GM12875 (cell line): Measurements from ENCODE around the gene GPR152.

Source experiments
- H3K4me3 ChIP-seq: one replicate; pipeline ENCODE4 v1.5.1; 2011; ENCODE audit warnings: low read depth, low read length, control low read depth
- TF ChIP-seq, protein P1 (sequence below): IDR thresholded peaks from 2 replicates; pipeline ENCODE4 v1.5.1; 2011; ENCODE audit warnings: low read depth, mild to moderate bottlenecking, control low read depth, inconsistent platforms, low read length, moderate library complexity, borderline replicate concordance; ENCODE audit not compliant: insufficient read depth

Gene GPR152

DNA sequence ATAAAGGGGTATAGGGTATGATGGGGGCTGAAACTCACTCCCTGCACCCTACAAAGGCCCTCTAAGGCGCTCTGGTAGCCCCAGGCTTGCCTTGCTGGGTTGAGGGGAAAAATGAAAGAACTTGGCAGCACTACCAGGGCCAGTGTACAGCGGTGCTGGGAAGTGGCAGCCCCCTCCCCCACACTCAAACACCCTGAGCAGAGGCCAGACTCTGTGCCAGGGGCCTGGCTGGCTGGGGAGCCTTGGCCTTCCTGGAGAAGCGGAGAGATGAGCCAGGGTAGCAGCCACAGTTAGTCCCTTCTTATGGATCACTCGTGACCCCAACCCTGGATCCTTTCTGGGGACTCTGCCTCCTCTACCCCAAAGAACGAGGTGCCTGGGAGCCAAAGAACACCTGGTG, 13.8 kb upstream of the GPR152 start:
- H3K4me3 ChIP-seq: no peak overlapping the region
- TF ChIP-seq, protein P1, sequence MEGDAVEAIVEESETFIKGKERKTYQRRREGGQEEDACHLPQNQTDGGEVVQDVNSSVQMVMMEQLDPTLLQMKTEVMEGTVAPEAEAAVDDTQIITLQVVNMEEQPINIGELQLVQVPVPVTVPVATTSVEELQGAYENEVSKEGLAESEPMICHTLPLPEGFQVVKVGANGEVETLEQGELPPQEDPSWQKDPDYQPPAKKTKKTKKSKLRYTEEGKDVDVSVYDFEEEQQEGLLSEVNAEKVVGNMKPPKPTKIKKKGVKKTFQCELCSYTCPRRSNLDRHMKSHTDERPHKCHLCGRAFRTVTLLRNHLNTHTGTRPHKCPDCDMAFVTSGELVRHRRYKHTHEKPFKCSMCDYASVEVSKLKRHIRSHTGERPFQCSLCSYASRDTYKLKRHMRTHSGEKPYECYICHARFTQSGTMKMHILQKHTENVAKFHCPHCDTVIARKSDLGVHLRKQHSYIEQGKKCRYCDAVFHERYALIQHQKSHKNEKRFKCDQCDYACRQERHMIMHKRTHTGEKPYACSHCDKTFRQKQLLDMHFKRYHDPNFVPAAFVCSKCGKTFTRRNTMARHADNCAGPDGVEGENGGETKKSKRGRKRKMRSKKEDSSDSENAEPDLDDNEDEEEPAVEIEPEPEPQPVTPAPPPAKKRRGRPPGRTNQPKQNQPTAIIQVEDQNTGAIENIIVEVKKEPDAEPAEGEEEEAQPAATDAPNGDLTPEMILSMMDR: no peak

DNA sequence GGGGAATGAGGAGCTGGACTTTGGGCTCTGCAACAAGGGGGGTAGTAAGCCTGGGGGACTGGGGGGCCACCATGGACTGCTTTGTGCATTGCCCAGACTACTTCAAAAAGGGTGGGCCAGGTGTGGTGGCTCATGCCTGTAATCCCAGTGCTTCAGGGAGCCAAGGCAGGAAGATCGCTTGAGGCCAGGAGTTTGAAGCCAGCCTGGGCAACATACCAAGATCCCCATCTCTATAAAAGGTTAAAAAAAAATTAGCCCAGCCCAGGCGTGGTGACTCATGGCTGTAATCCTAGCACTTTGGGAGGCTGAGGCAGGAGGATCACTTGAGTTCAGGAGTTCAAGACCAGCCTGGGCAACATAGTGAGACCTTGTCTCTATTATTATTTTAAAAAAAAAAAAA, 13.0 kb upstream of the GPR152 start:
- peak overlapping the region; percentile 75 for H3K4me3 ChIP-seq

DNA sequence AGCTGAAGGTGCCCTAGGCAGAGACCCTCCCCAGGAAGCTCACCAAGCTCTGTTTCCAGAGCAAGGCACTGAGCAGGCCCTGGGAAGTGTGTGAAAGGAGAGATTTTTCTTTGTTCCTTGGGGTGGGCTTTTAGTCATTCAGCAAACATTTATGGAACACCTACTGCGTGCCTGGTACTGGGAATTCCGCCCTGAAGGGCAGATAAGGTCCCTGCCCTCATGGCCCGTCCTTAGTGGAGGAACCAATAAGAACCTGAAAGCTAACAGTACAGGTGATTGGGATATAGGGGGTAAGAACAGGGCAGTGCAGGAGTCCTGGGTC, 12.6 kb upstream of the GPR152 start:
- TF ChIP-seq, protein P1: no peak
- peak overlapping the region; percentile 75 for H3K4me3 ChIP-seq

DNA sequence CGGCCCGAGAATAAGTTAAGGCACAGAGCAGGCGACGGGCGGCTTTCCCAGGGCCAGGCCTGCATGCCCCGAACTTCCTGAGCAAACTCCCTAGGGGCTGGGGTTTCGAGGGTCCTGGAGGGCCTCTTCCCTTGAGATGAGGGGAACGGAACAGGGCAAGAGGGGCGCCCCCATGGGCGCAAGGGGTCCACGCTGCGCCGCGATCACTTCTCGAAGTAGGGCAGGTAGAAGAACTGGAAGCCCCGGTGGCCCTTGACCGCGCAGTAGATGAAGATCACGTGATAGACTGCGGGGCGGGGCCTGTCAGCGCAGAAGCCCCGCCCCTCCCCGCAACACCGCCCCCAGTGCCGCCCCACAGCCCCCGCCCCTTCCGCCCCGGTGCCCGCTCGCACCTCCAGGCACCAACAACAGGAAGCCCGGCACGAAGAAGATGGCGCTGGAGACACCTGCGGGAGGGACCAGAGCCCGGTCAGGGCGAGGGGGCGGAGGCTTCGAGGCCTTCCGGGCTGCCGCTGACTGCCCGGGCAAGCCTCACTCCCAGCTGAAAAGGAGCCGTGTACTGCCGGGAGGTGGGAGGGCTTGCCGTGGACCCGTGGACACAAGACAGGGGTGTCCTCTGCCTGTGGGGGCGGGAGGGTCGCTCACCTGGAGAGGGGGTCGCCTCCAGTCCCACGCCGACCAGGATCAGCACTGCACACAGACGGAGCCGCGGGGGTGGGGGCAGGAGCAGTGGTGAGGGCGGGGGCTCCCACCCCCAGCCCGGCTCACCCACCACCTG, 12.1 kb upstream of the GPR152 start:
- peak overlapping the region; percentile 75 for H3K4me3 ChIP-seq
- TF ChIP-seq, protein P1: no peak

DNA sequence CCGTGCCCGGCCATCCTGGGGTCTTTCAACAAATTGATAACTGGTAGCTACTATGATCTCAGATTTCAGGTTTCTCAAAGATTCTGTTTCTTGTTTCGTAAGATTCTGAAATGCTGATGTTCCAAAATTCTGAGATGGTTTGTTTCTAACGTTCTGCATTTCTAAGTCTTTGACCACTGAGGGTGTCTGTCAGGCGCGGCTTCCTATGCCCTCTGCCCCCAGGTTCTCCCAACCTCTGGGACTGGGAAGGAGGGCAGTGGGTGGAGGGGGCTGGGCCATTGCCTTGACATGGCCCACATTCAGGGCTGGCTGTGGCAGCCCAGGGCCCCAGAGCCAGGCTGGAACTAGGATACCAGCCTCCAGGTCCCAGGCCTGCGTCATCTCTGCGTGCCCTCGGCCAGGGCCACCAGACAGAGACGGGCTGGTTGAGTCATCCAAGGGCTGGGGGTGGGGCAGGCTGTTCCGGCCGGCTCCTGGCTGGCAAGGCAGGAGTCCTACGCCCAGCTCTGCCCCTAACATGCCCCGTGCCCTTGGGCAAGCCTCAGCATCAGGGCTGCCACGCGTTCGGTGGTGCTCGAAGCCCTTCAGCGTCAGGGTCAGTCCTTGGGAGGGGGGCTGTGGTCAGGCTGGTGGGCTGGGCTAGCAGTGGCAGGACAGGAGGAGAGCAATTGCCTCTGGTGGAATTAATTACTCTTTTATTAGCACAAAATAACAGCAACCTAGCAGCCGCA, 11.3 kb upstream of the GPR152 start:
- TF ChIP-seq, protein P1: no peak
- peak overlapping the region; percentile 33 for H3K4me3 ChIP-seq

DNA sequence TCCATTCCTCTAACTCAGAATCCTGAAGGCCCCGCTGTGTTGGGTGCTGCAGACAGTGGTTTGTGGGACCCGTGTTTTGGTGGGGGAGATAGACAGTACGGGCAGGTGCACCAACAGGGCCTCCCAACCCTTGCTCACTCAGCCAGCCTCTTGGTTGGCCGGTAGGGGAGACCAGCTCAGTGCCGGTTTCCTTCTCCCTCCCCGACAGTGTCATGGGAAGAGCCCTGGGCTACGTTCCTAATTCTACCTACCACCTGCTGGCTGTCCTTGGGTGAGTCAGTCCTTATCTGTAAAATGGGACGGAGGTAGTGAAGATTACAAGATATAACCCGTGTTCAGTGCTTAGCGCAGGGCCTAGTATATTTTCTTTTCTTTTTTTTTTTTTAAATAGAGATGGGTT, 10.7 kb upstream of the GPR152 start:
- no peak overlapping the region for H3K4me3 ChIP-seq
- TF ChIP-seq, protein P1: no peak

DNA sequence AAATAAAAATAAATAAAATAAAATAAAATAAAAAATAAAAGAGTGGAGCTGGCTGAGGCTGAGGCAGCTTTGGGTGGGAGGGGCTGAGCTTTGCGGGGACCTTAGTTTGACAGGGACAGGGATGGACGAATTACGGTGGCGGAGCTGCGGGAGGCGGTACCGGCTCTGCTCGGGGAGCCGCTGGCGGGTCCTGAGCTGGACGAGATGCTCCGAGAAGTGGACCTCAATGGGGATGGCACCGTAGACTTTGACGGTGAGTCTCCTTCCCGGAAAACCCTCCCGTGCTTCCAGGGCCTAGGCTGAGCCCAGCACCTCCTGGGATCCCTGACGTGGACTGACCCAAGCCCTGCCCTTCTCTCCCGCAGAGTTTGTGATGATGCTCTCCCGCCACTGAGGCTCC, 5.7 kb upstream of the GPR152 start:
- TF ChIP-seq, protein P1: no peak

More for the DNA sequence above, 5.7 kb upstream of the GPR152 start:
- no peak overlapping the region for H3K4me3 ChIP-seq
